Sigmoid colon (tissue), 7 donors: ENCODE measurements around the gene CNTN1. TPM values are rescaled to one million over a fixed set of nuclear protein-coding genes. Genes with fewer than 3 reads are reported as not detected.

ENCODE experiments used
- DNase-seq: peaks from one replicate; pipeline ENCODE4 v3.0.0-alpha.2; 2019
- H3K27ac ChIP-seq, 4 donors: fragments of 200-600 bp; sonication (generic); one replicate each; pipeline ENCODE4 v1.5.1; 2016 to 2019; ENCODE audit warnings: mild to moderate bottlenecking in 1 of 4
- H3K27me3 ChIP-seq, 3 donors: fragments of 200-600 bp; sonication (generic); one replicate each; pipeline ENCODE4 v1.5.1; 2019; ENCODE audit warnings: mild to moderate bottlenecking in 1 of 3
- H3K36me3 ChIP-seq, 4 donors: fragments of 200-600 bp; sonication (generic); one replicate each; pipeline ENCODE4 v1.5.1; 2016 to 2019
- H3K4me1 ChIP-seq, 4 donors: fragments of 200-600 bp; sonication (generic); one replicate each; pipeline ENCODE4 v1.5.1; 2017 to 2019
- H3K4me3 ChIP-seq, 4 donors: fragments of 200-600 bp; sonication (generic); one replicate each; pipeline ENCODE4 v1.5.1; 2017 to 2019; ENCODE audit warnings: mild to moderate bottlenecking in 2 of 4, moderate library complexity in 1 of 4
- H3K9me3 ChIP-seq, 4 donors: fragments of 200-600 bp in 3 of 4; sonication (generic) in 3 of 4; one replicate each; pipeline versions ENCODE4 v1.5.1 to v1.6.1; 2013 to 2019
- CTCF ChIP-seq, 4 experiments: fragments of 450-650 bp in 3 of 4; fragments of 200-600 bp in 1 of 4; IDR thresholded peaks; one replicate each; pipeline ENCODE4 v1.5.1; 2016 to 2019; ENCODE audit warnings: antibody characterized with exemption in 4 of 4, mild to moderate bottlenecking in 3 of 4, moderate library complexity in 2 of 4
- EP300 ChIP-seq, 4 donors: sonication (generic); formaldehyde crosslinking; IDR thresholded peaks; one replicate each; pipeline ENCODE4 v1.6.1; 2017; ENCODE audit warnings: antibody characterized with exemption in 4 of 4
- POLR2A ChIP-seq, 2 donors: fragments of 450-650 bp; IDR thresholded peaks; one replicate each; pipeline ENCODE4 v1.6.1; 2016; ENCODE audit warnings: antibody characterized with exemption in 2 of 2, mild to moderate bottlenecking in 2 of 2, moderate library complexity in 2 of 2
- POLR2AphosphoS5 ChIP-seq, 4 donors: sonication (generic); formaldehyde crosslinking; IDR thresholded peaks; one replicate each; pipeline ENCODE4 v1.6.1; 2017; ENCODE audit warnings: antibody characterized with exemption in 4 of 4
- WGBS, 2 donors: extraction: QIAGEN DNeasy Blood & Tissue Kit; methylation state at CpG; one replicate each; pipeline ENCODE4 v1.1.7; 2013; 5-methylcytosine and 5-hydroxymethylcytosine counted together
- intact Hi-C: fragments of 100-400 bp; cut with DNase I; formaldehyde crosslinking; loops from one replicate; pipeline ENCODE4 v1.15.1; 2023
- polyA plus RNA-seq, 3 donors: library from polyadenylated mRNA; stranded (reverse); fragments of 200-250 nt; gene quantifications; one replicate each; pipeline ENCODE4 v1.2.3, GENCODE V29; 2013
- total RNA-seq, 4 donors: library from RNA; depleted of rRNA; stranded (reverse); fragments of >200 nt; gene quantifications; one replicate each; pipeline ENCODE4 v1.1.0, GENCODE V29; 2016
- donor health status: healthy with polysubstance abuse.
- donor health status: Bipolar disorder and iron deficiency.
- donor health status: healthy.

Gene CNTN1
- total and polyA plus RNA-seq, 7 donors: 0.46 to 23.2 (median 5.9) TPM

DNA sequence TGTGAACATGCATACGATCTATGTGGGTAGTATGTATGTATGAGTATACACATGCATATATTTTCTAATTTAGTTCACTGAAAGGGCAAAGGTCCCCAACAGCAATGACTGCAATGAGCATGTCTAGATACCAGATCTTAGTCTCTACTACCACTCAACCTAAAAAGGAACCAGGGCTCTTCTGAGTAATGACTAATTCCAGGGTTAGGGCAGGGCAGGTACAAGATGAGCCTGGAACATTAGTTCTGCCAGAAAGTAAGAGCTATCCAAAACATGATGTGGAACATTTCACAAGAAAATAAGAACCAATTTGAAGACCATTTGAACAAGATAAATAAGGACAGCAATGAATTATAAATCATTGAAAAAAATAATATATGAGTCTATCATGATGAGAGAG lies 404.6 kb downstream of the CNTN1 start:
- H3K4me3 ChIP-seq: no peak overlapping the region
- 45 to 82% methylated on average over 1 of the region's 1 CpG for WGBS, 2 donors
- H3K4me1 ChIP-seq: peaks cover 0 to 4% (median 3%) of the 10 kb centered on the region in 4 donors
- no peaks in the 10 kb centered on the region for H3K36me3 ChIP-seq
- H3K27ac ChIP-seq: no peak overlapping the region
- intact Hi-C loops: no loop called here
- no peak for DNase-seq
- H3K9me3 ChIP-seq: peaks cover 0 to 3% (median 0%) of the 10 kb centered on the region in 4 donors
- H3K27me3 ChIP-seq: no peaks in the 10 kb centered on the region
- TF ChIP-seq EP300 (IDR thresholded peaks at IDR 0.05): no peak
- peak in 1 of 4 donors; percentile 21 for TF ChIP-seq POLR2AphosphoS5 (IDR thresholded peaks at IDR 0.05)

GRCh38 chr12:41100572-41100971 lies 408.3 kb downstream of the CNTN1 start:
- Histone ChIP-seq H3K4me3 (no peak overlapping the region), H3K4me1 (peaks cover 0 to 18% (median 6%) of the 10 kb centered on the region in 4 donors), H3K27me3 (no peaks in the 10 kb centered on the region), H3K9me3 (no peaks in the 10 kb centered on the region), H3K27ac (no peak overlapping the region), H3K36me3 (no peaks in the 10 kb centered on the region)
- TF ChIP-seq EP300 (IDR thresholded peaks at IDR 0.05) (no peak), POLR2AphosphoS5 (IDR thresholded peaks at IDR 0.05) (no peak), CTCF (IDR thresholded peaks at IDR 0.05) (no peak), POLR2A (IDR thresholded peaks at IDR 0.05) (no peak)
- no peak for DNase-seq
- 65 to 69% methylated on average over 1 of the region's 1 CpG for WGBS, 2 donors
- intact Hi-C loops: no loop called here

DNA sequence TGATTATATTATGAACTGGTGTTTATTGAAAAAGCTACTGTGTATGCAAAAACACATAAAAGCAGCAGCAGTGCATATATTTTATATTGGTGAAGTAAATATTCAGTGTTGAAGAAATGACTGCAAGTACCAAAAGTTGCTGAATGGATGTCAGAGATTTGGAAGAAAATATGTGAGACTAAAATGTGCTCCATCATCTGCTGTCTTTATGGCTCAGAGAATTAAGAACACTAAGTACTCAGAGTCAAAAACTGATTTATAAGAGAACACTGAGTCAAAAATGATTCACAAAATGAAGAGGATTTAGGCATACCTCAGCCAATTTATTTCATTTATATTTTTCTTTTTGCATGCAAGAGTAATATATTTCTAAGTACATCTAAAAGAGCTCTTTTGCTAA lies 409.6 kb downstream of the CNTN1 start:
- H3K4me3 ChIP-seq: no peak overlapping the region
- DNase-seq: no peak
- no peaks in the 10 kb centered on the region for H3K9me3 ChIP-seq
- H3K36me3 ChIP-seq: no peaks in the 10 kb centered on the region
- no peak overlapping the region for H3K27ac ChIP-seq
- H3K4me1 ChIP-seq: peaks cover 0 to 18% (median 6%) of the 10 kb centered on the region in 4 donors
- TF ChIP-seq EP300 (IDR thresholded peaks at IDR 0.05) (no peak), POLR2A (IDR thresholded peaks at IDR 0.05) (no peak), POLR2AphosphoS5 (IDR thresholded peaks at IDR 0.05) (peak in 1 of 4 donors; percentile 38), CTCF (IDR thresholded peaks at IDR 0.05) (no peak)
- no peaks in the 10 kb centered on the region for H3K27me3 ChIP-seq
- intact Hi-C loops: no loop called here

DNA sequence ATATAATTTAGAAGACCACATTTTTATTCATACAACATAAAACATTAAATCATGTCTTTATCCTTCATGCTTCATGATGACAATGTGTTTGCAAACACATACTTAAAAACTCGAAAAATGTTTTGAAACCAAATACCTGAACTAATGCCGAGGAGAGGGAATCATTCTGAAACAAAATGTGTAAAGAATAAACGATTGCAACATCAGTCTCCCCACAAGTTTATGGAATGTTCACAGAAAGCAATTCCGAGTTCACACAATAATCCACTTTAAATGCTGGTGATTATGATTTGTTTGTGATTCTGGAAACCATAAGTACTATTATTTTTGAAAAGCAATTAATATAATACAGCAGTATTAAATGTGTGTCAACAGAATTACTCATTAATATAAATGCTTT lies 411.4 kb downstream of the CNTN1 start:
- H3K36me3 ChIP-seq: no peaks in the 10 kb centered on the region
- no peak overlapping the region for H3K4me3 ChIP-seq
- H3K4me1 ChIP-seq: peaks cover 0 to 31% (median 17%) of the 10 kb centered on the region in 4 donors
- H3K27ac ChIP-seq: peak overlapping the region in 2 of 4 donors; percentile 4 to 39
- H3K9me3 ChIP-seq: no peaks in the 10 kb centered on the region
- TF ChIP-seq CTCF (IDR thresholded peaks at IDR 0.05): no peak
- TF ChIP-seq POLR2AphosphoS5 (IDR thresholded peaks at IDR 0.05): peak in 1 of 4 donors; percentile 34
- no peak for TF ChIP-seq POLR2A (IDR thresholded peaks at IDR 0.05)
- 51 to 68% methylated on average over 4 of the region's 4 CpGs for WGBS, 2 donors
- H3K27me3 ChIP-seq: no peaks in the 10 kb centered on the region
- intact Hi-C loops: no loop called here
- no peak for DNase-seq

DNA sequence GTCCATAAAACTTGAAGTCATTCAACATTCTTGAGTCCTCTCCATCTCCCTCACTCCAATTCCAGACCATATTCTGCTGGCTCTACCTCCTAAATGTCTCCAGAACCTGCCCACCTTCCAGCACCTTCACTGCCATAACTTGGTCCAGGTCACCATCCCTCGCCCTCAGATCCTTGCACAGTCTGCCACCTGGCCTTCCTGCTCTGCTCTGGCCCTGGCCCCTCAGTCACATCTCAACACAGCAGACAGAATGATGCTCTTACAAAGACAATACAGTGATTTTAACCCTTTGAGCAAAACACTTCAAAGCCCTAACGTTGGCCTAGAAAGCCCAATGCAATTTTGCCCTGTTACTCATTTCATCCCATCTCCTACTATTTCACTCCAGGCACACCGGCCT lies 414.1 kb downstream of the CNTN1 start:
- Histone ChIP-seq H3K27me3 (no peaks in the 10 kb centered on the region), H3K27ac (no peak overlapping the region), H3K4me3 (no peak overlapping the region), H3K36me3 (no peaks in the 10 kb centered on the region), H3K9me3 (no peaks in the 10 kb centered on the region), H3K4me1 (peaks cover 0 to 40% (median 24%) of the 10 kb centered on the region in 4 donors)
- WGBS, 2 donors: 73 to 86% methylated on average over 3 of the region's 3 CpGs
- TF ChIP-seq EP300 (IDR thresholded peaks at IDR 0.05) (no peak), POLR2A (IDR thresholded peaks at IDR 0.05) (no peak), POLR2AphosphoS5 (IDR thresholded peaks at IDR 0.05) (no peak), CTCF (IDR thresholded peaks at IDR 0.05) (no peak)
- intact Hi-C loops: loop anchor here (5.0 kb wide), 1 partner anchor 81 kb away; the partner anchor contains the start of gene PDZRN4
- DNase-seq: no peak
